H4 (cell line): ENCODE results near the gene NKG7. TPM values are rescaled to one million over a fixed set of nuclear protein-coding genes. Genes with fewer than 3 reads are reported as not detected.

Source experiments
- DNase-seq: peaks from one replicate; pipeline ENCODE4 v3.0.0-alpha.2; 2015; ENCODE audit warnings: low spot score
- total RNA-seq: library from RNA; depleted of rRNA; stranded (reverse); fragments of >200 nt; shearing (Covaris generic); gene quantifications from 2 replicates; pipeline ENCODE4 v1.2.3, GENCODE V29; 2014

The NKG7 gene
- total RNA-seq, 1 experiment from 2014 or later: not detected

DNA sequence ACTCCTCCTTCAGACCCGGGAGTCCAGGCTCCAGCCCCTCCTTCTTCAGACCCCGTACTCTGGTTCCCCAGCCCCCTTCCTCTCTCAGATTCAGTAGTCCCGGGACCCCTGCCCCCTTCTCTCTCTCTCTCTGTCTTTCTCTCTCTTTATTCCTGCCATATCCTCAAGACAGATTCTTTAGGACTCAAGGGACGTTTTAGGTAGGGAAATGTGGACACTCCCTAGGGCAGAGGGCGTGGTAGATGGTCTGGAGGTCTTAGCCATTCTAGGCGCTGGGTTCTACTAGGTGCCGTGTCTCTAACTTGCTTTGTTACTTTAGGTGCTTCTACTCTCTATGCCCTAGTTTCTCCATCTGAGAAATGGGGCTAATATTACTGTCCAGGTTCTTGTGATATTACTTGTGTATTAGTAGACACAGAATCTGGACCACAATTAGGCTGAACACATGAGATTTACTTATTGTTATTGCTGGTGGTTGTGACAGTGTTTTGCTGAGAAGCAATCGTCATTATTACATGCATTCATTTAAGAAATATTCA lies 18.7 kb upstream of the NKG7 start:
- DNase-seq: no peak

DNA sequence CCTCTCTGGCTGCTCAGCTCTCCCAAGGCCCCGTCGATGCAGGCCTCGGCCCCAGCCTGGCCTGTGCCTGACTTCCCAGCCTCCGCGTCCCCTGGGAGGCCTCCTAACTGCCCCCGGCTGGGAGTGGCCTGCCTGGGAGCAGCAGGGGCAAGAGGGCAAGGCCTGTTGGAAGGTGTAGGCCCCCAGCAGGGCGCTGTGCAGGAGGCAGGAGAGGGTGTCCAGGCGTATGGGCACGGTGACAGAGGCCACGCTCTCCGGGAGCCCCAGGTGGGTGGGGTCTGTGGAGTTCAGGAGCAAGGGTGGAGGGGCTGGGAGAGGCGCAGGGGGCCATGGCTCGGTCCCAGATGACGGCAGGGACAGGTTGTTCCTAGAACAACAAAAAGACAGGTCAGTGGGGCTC lies 16.7 kb upstream of the NKG7 start:
- no peak for DNase-seq

DNA sequence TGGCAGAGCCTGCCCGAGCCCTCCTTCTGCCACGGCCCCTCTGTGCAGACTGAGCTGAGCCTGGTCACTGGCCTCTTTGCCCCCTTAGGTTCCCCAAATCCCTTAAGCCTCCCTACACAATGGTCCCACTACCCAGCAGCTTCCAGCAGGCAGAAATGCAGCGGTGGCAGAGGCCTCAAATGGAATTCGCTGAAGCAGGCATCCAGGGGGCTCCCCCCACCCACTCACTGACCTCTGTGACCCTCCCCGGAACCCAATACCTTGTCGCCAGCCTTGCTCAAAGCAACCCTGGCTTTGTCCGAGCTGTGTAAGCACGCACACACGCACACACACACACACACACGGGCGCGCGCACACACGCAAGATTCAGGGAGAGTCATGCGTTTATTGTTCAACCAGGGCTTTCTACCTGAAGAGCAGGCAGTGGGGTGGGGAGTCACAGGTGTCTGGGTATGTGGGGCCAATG lies 15.5 kb upstream of the NKG7 start, which contains the start of gene LIM2:
Gene LIM2, minus strand, starts transcription at position 51 of the 466 bp plus-strand sequence. CDS start 531 bp downstream, outside the sequence.
- no peak for DNase-seq

DNA sequence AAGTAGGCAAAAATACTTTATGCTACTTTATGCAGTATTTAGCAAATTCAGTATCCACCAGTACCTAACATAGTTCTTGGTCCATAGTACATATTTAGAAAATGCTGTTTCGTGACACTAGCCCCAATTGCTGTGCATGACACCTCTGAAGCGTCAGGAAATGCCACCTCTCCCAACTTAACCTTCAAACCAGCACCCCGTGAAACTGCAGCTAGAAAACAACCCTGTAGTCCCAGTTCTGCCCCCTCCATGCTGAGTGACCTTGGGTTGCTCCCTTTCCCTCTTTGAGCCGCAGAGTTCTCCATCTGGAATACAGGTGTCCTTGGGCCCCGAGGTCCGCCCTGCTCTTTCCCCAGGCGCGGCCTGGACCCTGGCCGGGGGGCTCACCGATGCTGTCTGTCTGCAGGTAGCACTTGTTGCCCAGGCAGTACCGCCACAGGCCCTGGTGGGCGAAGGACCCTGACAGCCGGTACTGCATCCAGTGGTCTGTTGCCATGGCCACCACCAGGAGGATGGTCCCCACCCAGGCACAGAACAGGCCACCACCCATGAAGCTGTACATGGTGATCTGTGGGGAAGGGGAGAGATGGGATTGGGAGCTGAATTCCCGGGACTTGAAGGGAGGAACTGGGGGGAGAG lies 14.5 kb upstream of the NKG7 start:
- DNase-seq: no peak

DNA sequence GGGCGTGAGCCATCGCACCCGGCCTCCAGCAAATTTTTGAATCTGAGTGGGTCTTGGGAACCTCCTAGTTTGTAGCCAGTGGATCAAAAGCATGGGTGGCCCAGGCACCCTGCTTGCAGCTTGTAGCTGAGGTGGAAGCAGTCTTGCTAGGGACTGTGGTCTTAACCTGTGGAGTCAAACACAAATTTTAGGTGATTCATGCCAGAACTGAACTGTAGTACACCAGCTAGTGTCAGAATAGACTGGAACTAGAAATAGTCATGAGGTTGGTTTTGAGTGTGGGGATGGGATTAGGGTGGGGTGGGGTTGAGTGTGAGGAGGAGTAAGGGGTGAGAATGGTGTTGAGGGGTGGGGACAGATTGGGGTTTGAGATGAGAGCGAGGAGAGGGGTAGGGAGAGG lies 9.6 kb upstream of the NKG7 start:
- no peak for DNase-seq

DNA sequence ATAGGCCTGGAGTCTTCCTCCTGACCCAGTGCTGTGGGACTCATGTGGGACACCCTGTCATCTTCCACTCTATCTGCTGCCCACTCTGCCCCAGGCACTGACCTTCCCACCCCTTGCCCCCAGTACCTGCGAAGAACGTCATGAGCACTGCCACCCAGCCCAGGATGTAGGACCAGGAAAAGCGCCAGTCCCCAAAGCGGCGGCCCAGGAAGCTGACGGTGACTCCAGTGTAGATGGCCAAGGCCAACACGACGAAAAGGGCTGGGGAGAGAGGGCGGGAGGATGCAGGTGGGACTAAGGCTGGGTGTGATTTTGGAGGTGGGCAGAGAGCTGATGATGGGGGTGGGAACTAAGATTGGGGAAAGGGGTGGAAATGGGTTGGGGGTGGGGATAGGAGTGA lies 7.9 kb upstream of the NKG7 start:
- DNase-seq: no peak

DNA sequence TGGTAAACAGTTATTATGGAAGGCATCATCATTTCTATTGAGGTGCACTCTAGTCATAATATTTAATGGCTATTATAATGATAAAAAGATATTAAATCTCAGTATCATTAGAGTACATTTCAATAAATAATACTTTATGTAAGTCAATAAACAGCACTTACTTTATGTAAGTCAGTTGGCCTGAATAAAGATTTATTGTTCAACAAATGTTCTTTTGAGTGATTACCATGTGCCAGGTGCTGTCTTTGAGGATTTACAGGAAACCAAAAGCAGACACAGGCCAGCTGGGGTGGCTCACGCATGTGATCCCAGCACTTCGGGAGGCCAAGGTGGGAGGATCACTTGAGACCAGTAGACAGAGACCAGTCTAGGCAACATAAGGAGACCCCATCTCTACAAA lies 5.0 kb upstream of the NKG7 start:
- DNase-seq: no peak

DNA sequence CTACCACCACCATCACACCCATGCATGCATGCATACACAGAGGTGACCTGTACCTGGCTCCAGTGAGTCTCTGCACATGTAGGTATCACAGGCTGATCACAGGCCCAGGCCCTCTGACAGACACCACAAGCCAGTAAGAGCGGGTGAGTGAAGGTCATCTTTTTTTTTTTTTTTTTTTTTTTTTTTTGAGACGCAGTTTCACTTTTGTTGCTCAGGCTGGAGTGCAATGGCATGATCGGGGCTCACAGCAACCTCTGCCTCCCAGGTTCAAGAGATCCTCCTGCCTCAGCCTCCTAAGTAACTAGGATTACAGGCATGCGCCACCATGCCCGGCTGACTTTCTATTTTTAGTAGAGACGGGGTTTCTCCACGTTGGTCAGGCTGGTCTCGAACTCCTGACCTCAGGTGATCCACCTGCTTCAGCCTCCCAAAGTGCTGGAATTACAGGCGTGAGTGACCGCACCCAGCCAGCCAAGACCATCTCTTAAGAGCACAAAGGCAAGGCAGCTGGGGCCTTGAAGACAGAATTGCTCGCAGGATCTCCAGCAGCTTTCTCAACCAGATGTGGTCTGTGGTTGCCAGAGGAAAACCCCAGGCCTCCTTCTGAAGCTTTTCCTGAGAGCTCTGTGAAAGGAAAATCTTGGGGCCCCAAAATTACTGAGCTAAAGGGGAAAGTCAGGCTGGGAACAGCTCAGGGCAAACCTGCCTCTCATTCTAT lies 3.2 kb upstream of the NKG7 start:
- no peak for DNase-seq

DNA sequence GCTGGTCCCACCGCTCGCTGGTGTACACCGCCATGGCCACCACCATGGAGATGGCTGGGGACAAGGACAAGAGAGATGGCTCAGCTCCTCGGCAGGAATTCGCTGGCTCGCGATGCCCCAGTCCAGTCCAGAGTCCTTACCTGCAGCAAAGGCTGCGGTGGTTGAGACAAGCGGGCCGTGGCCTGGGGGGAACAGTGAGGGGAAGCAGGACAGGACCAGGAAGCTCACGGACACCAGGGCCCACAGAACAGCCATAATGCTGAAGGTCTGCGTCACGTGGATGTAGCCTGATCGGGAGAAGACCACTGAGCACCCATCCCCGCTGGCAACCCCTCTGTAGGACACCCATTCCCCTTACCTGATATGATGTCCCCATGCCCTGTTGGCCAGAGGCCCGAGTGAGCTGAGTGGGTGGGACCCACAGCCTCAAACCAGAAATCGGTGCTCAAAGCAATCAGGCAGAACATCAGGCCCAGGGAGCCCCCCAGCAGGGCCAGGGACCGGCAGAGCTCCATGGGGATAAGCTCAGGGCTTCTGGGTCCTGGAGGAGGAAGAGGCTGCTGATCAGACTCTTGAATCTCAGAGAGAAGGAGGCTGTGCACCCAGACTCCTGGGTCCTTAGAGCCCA lies 319 bp downstream of the NKG7 start:
- DNase-seq: no peak

DNA sequence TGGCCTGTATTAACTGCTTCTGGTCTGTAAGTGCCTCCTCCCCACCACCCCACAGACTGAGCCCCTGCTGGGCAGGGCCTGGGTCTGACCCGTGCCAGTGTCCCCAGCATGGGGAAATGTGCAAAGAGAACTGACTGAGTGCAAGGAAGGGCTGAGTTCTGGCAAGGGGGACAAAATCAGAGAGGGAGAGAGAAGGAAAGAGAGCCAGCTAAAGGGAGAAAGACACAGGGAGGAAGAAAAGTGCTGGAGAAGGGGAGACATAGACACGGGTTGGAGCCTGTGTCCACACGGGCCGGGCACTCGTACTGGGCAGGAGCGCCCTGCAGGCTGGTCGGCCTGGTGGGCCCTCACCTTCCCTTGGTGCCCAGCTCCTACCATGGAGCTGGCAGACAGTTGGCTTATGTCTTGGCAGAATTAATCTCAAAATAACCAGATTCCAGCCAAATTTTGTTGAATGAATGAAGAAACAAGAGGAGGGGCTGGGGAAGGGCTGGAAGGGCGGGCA lies 1.2 kb downstream of the NKG7 start:
- DNase-seq: no peak

DNA sequence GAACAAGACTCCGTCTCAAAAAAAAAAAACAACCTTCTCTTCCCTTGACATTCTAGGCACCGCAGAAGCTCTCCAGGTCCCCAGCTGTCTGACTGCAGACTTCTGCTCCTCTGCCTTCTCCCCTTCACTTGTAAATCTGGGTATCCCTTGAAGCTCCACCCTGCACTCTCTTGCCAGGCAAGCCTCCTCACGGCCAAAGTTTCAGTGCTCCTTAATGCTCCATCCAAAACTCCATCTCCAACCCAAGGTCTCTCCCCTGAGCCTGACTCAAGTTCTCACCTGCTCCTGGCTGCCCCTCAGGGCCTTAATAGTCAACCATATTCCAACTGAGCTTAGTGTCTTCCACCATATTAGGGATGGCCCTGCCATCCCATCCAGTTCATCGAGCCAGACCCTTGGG lies 2.2 kb downstream of the NKG7 start:
- DNase-seq: no peak

DNA sequence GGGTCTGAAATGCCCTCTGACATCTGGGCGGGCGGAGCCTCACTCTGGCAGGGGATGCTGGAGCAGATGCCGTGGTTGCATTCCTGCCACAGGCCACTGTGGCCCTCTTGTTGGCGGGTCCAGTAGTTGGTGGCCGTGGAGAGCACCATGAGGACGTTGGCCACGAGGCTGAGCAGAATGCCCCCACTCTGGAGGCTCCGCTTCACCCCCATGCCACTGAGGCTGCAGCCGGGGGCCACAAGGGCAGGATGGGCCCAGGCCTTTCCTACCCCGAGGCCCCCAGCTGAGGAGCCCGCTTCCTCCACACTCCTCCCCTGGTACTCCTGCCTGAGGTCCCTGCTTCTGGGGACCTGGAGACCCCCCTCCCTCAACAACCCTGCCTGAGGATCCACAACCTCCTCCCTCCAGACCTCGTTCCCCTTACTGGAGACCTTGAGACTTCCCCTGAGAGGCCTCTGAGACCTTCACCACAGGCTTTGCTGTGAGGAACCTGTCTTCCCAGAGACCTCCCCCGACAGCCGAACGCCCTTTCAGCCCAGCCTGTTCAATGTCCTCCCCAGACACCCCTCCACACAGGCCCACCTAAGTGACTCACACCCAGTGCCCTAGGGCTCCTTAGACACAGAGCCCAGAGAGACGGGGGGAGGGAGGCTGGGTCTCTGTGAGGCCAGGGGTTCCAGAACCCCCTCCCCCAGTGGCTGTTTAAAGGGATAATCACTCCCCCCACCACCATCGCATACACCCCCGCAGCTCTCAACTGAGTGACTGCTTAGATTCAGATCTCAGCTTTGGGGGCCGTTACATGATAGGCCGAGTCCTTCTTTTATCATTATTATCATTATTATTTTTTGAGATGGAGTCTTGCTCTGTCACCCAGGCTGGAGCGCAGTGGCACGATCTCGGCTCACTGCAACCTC lies 3.8 kb downstream of the NKG7 start, which contains the start of gene CLDND2:
Gene CLDND2, minus strand, starts transcription at position 638 of the 917 bp plus-strand sequence. Its CDS starts 426 bp downstream, at position 212.
- no peak for DNase-seq

DNA sequence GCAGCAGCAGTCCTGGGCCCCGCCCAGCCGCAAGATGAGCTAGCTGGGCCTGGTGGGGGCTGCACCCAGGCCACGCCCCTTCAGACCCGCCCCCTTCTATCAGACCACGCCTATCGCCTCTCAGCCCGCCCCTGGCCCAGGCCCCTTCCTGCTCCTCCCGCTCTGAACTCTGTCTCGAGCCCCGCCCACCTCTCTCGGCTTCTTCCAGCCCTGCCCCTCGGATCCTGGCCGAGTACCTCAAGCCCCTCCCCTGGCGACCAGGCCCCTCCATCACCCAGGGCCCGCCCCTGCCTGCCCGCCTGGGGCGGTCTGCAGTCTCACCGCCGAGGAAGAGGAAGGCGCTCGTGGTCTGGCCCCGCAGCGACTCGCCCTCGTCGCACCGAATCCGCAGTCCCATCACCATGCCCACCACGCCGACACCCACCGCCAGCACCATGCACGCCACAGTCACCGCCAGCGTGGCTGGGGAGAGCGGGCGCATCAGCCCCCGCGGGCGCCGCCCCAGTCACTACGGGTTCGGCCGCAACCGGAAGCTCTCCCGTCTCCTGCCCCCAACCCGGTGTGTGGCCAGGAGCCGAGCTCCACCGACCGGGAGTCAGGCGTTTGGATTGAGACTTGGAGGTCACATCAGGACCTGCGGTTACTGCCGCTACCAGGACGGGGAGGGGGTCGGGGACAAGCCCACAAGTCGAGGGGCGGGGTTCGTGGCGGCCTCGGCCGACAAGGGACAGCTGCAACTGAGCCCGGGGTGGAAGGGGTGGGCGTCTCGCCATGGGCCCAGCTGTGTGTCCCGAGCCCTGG lies 4.7 kb downstream of the NKG7 start:
- DNase-seq: peak; percentile 99

DNA sequence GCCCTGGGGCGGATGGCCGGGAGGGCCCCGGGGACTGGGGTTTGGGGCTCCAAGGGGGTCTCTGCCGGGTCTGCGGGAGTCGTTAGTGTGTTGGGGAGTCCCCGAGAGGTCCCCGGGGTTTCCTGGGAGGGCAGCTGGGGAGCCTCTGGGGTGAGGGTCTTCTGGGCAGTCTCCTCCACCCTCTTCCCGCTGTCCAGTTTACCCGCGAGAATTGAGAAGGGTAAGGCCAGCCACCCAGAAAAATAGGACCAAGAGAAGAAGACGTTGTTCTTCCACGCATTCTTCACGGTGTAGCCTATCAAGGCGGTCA lies 5.2 kb downstream of the NKG7 start:
- no peak for DNase-seq

DNA sequence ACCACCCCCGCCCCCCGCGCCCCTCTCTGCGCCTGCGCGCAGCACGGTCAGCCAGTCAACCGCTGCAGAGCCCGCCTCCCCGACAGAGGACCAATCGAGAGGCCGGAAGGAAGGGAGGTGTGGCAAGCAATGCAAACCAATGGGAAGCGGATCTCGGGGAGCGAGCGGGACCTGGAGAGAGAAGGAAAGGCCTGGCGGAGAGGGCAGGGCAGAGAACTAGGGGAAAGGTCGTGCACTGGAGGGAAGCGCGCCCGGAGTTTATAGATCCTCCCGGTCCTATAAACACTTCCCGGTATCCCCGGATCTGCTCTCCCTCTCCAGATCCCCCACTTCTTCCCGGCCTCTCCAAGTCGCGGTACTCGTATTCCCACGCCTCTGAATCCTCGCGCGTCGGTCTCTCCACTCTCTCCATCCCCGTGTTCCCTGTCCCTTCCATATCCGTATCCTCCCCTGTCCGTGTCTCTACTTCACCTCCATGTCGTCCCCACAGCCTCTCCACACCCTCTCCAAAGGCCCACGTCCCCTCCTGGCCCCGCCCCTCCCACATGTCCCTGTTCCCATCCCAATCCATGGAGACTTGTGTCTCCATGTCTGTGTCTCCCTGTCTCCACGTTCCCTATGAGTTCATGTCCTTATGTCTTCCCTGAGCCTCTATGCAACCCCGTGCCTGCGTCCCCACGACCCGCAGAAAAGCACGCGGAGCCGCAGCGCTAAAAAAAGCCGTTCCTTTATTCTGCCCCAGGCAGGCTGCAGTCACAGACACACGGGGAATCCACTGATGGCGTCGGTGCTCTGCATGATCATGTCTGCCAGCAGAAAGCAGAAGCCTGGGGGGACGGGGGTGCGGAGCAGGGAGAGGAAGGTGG lies 5.8 kb downstream of the NKG7 start:
- DNase-seq: peak; percentile 100

DNA sequence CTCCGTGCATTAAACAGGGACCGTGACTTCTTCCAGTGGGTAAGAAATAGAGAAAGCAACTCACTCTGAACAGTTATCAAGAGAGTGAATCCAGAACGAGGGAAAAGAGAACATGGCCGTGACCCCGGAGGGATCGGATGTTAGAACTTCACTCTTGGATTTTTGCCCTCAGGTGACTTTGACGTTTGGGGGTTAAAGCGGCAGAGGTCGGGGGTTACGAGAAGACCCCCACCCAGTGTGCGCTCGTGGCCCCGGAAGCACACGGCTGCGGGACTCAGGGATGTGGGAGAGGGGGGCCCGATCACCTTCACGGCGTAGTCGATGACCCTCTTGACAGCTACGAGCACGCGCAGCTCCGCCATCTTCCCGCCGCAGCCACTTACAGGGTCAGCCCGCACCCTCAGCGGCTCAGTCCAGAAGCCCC lies 6.5 kb downstream of the NKG7 start, which contains the start of gene ETFB:
Gene ETFB, minus strand, starts transcription at position 424 of the 424 bp plus-strand sequence. Its CDS starts 62 bp downstream, at position 362.
- DNase-seq: no peak

DNA sequence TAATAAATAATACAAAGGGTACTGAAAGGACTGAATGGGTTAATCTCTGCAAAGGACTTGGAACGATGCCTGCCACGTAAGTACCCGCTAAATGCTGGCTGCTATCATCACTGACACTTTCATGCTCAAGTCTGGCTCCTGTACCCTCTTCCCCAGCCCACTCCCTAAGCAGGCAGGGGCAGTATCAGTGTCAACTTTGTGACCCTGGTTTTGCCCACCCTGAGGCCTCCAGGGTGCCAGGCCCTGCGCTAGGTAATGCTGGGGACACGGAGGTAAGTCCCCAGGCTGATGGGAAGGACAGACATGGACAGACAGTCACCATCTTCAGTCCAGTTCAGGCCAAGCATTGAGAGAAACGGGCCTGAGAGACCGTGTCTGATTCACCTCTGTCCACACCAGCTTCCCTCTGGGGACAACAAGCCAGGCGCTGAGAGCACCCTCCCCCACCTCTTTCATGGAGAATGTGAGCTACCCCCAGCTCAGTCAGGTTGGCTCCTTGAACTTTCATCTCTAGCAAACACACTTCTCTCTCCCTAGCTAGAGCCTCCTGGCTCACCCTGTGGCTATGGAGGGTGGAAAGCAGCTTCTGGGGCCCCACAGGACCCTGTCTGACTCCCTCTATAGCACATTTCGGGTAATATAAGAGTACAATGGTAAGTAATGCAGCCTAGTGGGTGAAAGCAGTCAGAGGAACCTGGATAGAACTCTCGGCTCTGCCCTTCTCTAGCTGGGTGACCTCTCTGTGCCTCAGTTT lies 7.1 kb downstream of the NKG7 start:
- DNase-seq: no peak
